K562 (cell line): ENCODE measurements around the gene NHSL2. TPM values are rescaled to one million over a fixed set of nuclear protein-coding genes. Genes with fewer than 3 reads are reported as not detected.
A peak's percentile ranks its signal among the peaks of the same experiment; 100 is the strongest.

ENCODE experiments used
- ATAC-seq: fragments of 200-7000 bp; cut with Tn5 transposase; 3 replicates; pipeline ENCODE4 v1.9.1; 2020; ENCODE audit warnings: moderate library complexity
- Bru-seq: library from RNA; stranded (reverse); fragments of 400-500 nt; gene quantifications from one replicate; lab custom pipeline; 2021; lab: Mats Ljungman, UMichigan
- BruChase-seq, 2 experiments: library from RNA; stranded (reverse); fragments of 400-500 nt; gene quantifications; one replicate each; lab custom pipeline; 2021; lab: Mats Ljungman, UMichigan
- BruUV-seq: library from RNA; stranded (reverse); fragments of 400-500 nt; replicated peaks from 2 replicates; lab custom pipeline; 2021; lab: Mats Ljungman, UMichigan
- CTCF ChIA-PET: fragments of 300-600 bp; formaldehyde crosslinking; extraction: SDS; loops from one replicate; lab custom pipeline; 2021; ENCODE audit warnings: low intra/inter-chr PET ratio; lab: Yijun Ruan, JAX
- POLR2A ChIA-PET: fragments of 300-600, 350-650 bp; sonication (Branson Sonifier 250); formaldehyde crosslinking; extraction: SDS; loops from one replicate; lab custom pipeline; 2021; ENCODE audit warnings: antibody characterized with exemption, inconsistent platforms; lab: Yijun Ruan, JAX
- DNase-seq, 4 experiments: peaks; one replicate each; pipeline versions ENCODE4 v3.0.0 to v3.0.0-alpha.2; 2011 to 2018; ENCODE audit warnings: low spot score in 3 of 4, mixed read lengths in 3 of 4; ENCODE audit errors: extremely low read depth in 1 of 4
- FAIRE-seq: peaks from 2 replicates; lab custom pipeline; 2011; peaks lifted over from hg19 to GRCh38; lab: Jason Lieb, UNC
- H2AFZ ChIP-seq: 2 replicates; pipeline ENCODE4 v1.6.0; 2011; ENCODE audit warnings: low read depth, low read length, control low read depth, inconsistent platforms
- H3K27ac ChIP-seq: fragments of 200-600 bp; 3 replicates; pipeline ENCODE4 v1.8.0; 2011; ENCODE audit warnings: low read depth, mild to moderate bottlenecking, control low read depth, inconsistent platforms, low read length, moderate library complexity, mixed read lengths; ENCODE audit errors: extremely low read depth
- H3K27me3 ChIP-seq, 2 experiments: fragments of 300-600 bp in 1 of 2; 2 replicates in 1 of 2; 3 replicates in 1 of 2; pipeline versions ENCODE4 v1.6.0 to v1.8.0; 2011; ENCODE audit warnings: inconsistent platforms in 2 of 2, low read length in 2 of 2, mild to moderate bottlenecking in 1 of 2, mixed read lengths in 1 of 2, moderate library complexity in 1 of 2; ENCODE audit not compliant: control insufficient read depth in 2 of 2, insufficient read depth in 2 of 2
- H3K36me3 ChIP-seq: fragments of 300-600 bp; 3 replicates; pipeline ENCODE4 v1.8.0; 2011; ENCODE audit warnings: mild to moderate bottlenecking, low read length, inconsistent platforms; ENCODE audit not compliant: control insufficient read depth, insufficient read depth
- H3K4me1 ChIP-seq, 2 experiments: fragments of 200-600 bp in 1 of 2; replicated peaks in 1 of 2; 2 replicates in 1 of 2; 3 replicates in 1 of 2; pipeline versions ENCODE4 v1.5.1 to v1.8.0; 2011; ENCODE audit warnings: inconsistent platforms in 2 of 2, low read length in 2 of 2, mild to moderate bottlenecking in 1 of 2, mixed read lengths in 1 of 2, moderate library complexity in 1 of 2; ENCODE audit not compliant: control insufficient read depth in 2 of 2, insufficient read depth in 2 of 2
- H3K4me2 ChIP-seq: 2 replicates; pipeline ENCODE4 v1.6.1; 2011; ENCODE audit warnings: low read length, control low read depth, inconsistent platforms, mixed read lengths; ENCODE audit not compliant: insufficient read depth
- H3K4me3 ChIP-seq: fragments of 200-600 bp; sonication (generic), shearing (Covaris generic); 2 replicates; pipeline ENCODE4 v1.5.1; 2016; ENCODE audit warnings: control low read depth, inconsistent platforms
- H3K79me2 ChIP-seq: fragments of 200-600 bp; 3 replicates; pipeline ENCODE4 v1.8.0; 2011; ENCODE audit warnings: low read length, inconsistent platforms; ENCODE audit not compliant: control insufficient read depth, insufficient read depth
- H3K9ac ChIP-seq, 2 experiments: 2 replicates each; pipeline versions ENCODE4 v1.6.0 to v1.6.1; 2011; ENCODE audit warnings: low read depth in 2 of 2, low read length in 2 of 2, control low read depth in 1 of 2, inconsistent platforms in 1 of 2, mild to moderate bottlenecking in 1 of 2, mixed read lengths in 1 of 2; ENCODE audit not compliant: insufficient read depth in 1 of 2
- H3K9me1 ChIP-seq: one replicate; pipeline ENCODE4 v1.6.0; 2011; ENCODE audit warnings: inconsistent platforms, mild to moderate bottlenecking, low read length, moderate library complexity; ENCODE audit not compliant: control insufficient read depth, insufficient read depth
- H3K9me3 ChIP-seq: replicated peaks from 2 replicates; pipeline ENCODE4 v1.5.1; 2011; ENCODE audit warnings: low read depth, low read length, inconsistent platforms; ENCODE audit not compliant: control insufficient read depth, insufficient read depth
- H4K20me1 ChIP-seq: replicated peaks from 2 replicates; pipeline ENCODE4 v1.6.1; 2011; ENCODE audit warnings: low read length, inconsistent platforms, mixed read lengths; ENCODE audit not compliant: control insufficient read depth, insufficient read depth
- ETV6 ChIP-seq, 3 experiments: fragments of 150-350 bp in 1 of 3; sonication (generic) in 1 of 3; formaldehyde crosslinking in 1 of 3; IDR thresholded peaks; 2 replicates each; pipeline versions ENCODE4 v1.6.1 to v1.8.0; 2014 to 2022; ENCODE audit warnings: borderline replicate concordance in 2 of 3, low read depth in 2 of 3, antibody characterized with exemption in 1 of 3, low read length in 1 of 3, mild to moderate bottlenecking in 1 of 3, missing genetic modification reagents in 1 of 3
- ZNF263 ChIP-seq: sonication (generic); formaldehyde crosslinking; IDR thresholded peaks from 2 replicates; pipeline ENCODE4 v1.8.0; 2022; ENCODE audit warnings: mild to moderate bottlenecking, missing genetic modification reagents, borderline replicate concordance
- WGBS: fragments of 100-300 bp; shearing (Covaris generic); methylation state at CpG from one replicate; pipeline ENCODE4 v1.1.6; 2016; ENCODE audit warnings: low coverage, mixed read lengths; ENCODE audit not compliant: insufficient coverage; ENCODE audit errors: missing lambda C conversion rate; 5-methylcytosine and 5-hydroxymethylcytosine counted together
- in situ Hi-C: fragments of 300-500 bp; cut with MboI; formaldehyde crosslinking; loops from 4 replicates; pipeline ENCODE4 v1.15.0; 2018; ENCODE audit warnings: inconsistent platforms, mixed read lengths
- intact Hi-C: fragments of 100-400 bp; cut with micrococcal nuclease; formaldehyde crosslinking; loops from 2 replicates; pipeline ENCODE4 v1.14.2; 2022
- long read RNA-seq, 3 experiments: library from polyadenylated mRNA in 2 of 3; library from RNA in 1 of 3; unstranded in 2 of 3; stranded (forward) in 1 of 3; transcript quantifications; one replicate each; pipeline ENCODE4 v2.0.0, GENCODE V29; 2019 to 2022
- polyA minus RNA-seq, 3 experiments: library from RNA; depleted of rRNA, polyadenylated mRNA; stranded (reverse); fragments of >200 nt; gene quantifications; 2 replicates each; pipeline ENCODE4 v1.2.3, GENCODE V29; 2011
- polyA plus RNA-seq, 8 experiments: library from polyadenylated mRNA; depleted of rRNA in 4 of 8; stranded (reverse) in 5 of 8; unstranded in 3 of 8; fragments of >200 nt; fragmentation: Nextera tagmentation in 2 of 8; fragmentation: Illumina TruSeq in 1 of 8; extraction: Ambion mirVana in 2 of 8; extraction: Trizol in 1 of 8; gene quantifications; 2 replicates each; pipeline versions ENCODE4 v1.2.1 to v1.2.3, GENCODE V29; 2011 to 2014; ENCODE audit warnings: inconsistent platforms in 1 of 8, missing spikeins in 1 of 8
- total RNA-seq, 7 experiments: library from RNA; depleted of rRNA in 6 of 7; stranded (reverse); fragments of >200 nt in 6 of 7; fragmentation: Illumina TruSeq in 2 of 7; extraction: Trizol in 2 of 7; gene quantifications; 2 replicates each; pipeline versions ENCODE4 v1.2.1 to v1.2.3, GENCODE V29; 2011 to 2021; ENCODE audit warnings: low replicate concordance in 1 of 7

Gene NHSL2
- total RNA-seq (2011; cell fraction: chromatin; rRNA removed; ENCODE audit: low replicate concordance), result not detected in 2 replicates
- not detected in 2 replicates for total RNA-seq (2011; cell fraction: nucleolus; rRNA removed)
- not detected in 2 replicates for total RNA-seq (2011; cell fraction: nucleoplasm; rRNA removed)
- total RNA-seq (2014; rRNA removed) (not detected in 2 replicates), total RNA-seq (2014; rRNA removed; fragmentation: Illumina TruSeq; extraction: Trizol) (not detected in 2 replicates), total RNA-seq (2015; rRNA removed; fragmentation: Illumina TruSeq; extraction: Trizol) (not detected in 2 replicates), total RNA-seq (2021) (0.02 and 0.04 TPM in 2 replicates), polyA plus RNA-seq (2011; rRNA removed) (0.03 TPM in 1 of 2 replicates, not detected in the other), polyA plus RNA-seq (2014; fragmentation: Illumina TruSeq; extraction: Trizol) (not detected in 2 replicates), polyA plus RNA-seq (2014; fragmentation: Nextera tagmentation; extraction: Ambion mirVana) (not detected), polyA plus RNA-seq (2014; rRNA removed) (0.01 TPM in 1 of 2 replicates, not detected in the other), polyA minus RNA-seq (2011; rRNA and poly(A)+ RNA removed) (not detected in 2 replicates), Bru-seq, nascent RNA (percentile 4 among the genes with signal in this experiment), BruChase-seq, experiment 1, labeled RNA remaining after a 2-hour chase (percentile 1 among the genes with signal in this experiment), BruChase-seq, experiment 2, labeled RNA remaining after a 6-hour chase (percentile 2 among the genes with signal in this experiment)
- polyA plus RNA-seq (2011; cell fraction: cytosol; rRNA removed), result not detected in 2 replicates
- not detected in 2 replicates for polyA plus RNA-seq (2011; cell fraction: nucleus; rRNA removed)
- 0.01 TPM in 1 of 2 replicates, not detected in the other for polyA plus RNA-seq (2012)
- polyA minus RNA-seq (2011; cell fraction: cytosol; rRNA and poly(A)+ RNA removed), result not detected in 2 replicates
- not detected in 2 replicates for polyA minus RNA-seq (2011; cell fraction: nucleus; rRNA and poly(A)+ RNA removed)
- long read RNA-seq, experiment 1, result 0 reads
- long read RNA-seq, experiment 2, result 0 reads
- long read RNA-seq, experiment 3, result 0 reads

GRCh38 chrX:71910643-71910985 lies at the start of gene NHSL2:
TSS of gene NHSL2 (plus strand) at chrX:71910845.
- FAIRE-seq (no peak), DNase-seq (no peak), ATAC-seq (no peak; the same call in 2 of the 3 replicates)
- Histone ChIP-seq H3K27ac (no peak within 1 kb of the TSS), H2AFZ (no peak within 1 kb of the TSS), H3K4me1 (peaks cover 0 to 12% of the 10 kb centered on the region in 2 experiments; a peak in 1 of 5 replicates), H4K20me1 (no peaks in the 10 kb centered on the region), H3K9ac (no peak within 1 kb of the TSS; a peak in 1 of 4 replicates), H3K36me3 (no peaks in the 10 kb centered on the region), H3K4me3 (no peak within 1 kb of the TSS), H3K79me2 (no peaks in the 10 kb centered on the region), H3K4me2 (no peak within 1 kb of the TSS), H3K9me3 (no peaks in the 10 kb centered on the region), H3K9me1 (no peaks in the 10 kb centered on the region), H3K27me3 (peaks cover 0 to 22% of the 10 kb centered on the region in 2 experiments; a peak in 2 of 5 replicates)
- TF ChIP-seq ZNF263 (peak; percentile 43; the same call in 1 of the 2 replicates), ETV6 (IDR thresholded peaks at IDR 0.05; ENCODE audit: borderline replicate concordance in 1 of 2, low read depth in 2 of 2, low read length in 1 of 2) (no peak), ETV6 (CRISPR knock-in tag; IDR thresholded peaks at IDR 0.05; ENCODE audit: borderline replicate concordance) (no peak)
- CTCF ChIA-PET, result no interaction called here
- no CpG with 5 or more reads among the region's 26 CpGs for WGBS
- intact Hi-C loops, result no loop called here
- in situ Hi-C loops, result no loop called here
- POLR2A ChIA-PET, result interaction anchor here (0.6 kb wide), 1 partner anchor 38 kb away, joined by 3 read pairs; no protein-coding TSS in a partner anchor
- no TSS peak for BruUV-seq
